GM12864 (cell line): ENCODE data around the gene MAP1B.

Experiments used
- DNase-seq: peaks from one replicate; pipeline ENCODE4 v3.0.0-alpha.2; 2011; ENCODE audit warnings: low read depth
- H3K4me3 ChIP-seq: 2 replicates; pipeline ENCODE4 v1.5.1; 2011; ENCODE audit warnings: mild to moderate bottlenecking, low read depth, low read length, control low read depth
- TF ChIP-seq, protein P1 (sequence below): IDR thresholded peaks from 2 replicates; pipeline ENCODE4 v1.5.1; 2011; ENCODE audit warnings: low read depth, mild to moderate bottlenecking, moderate library complexity, low read length, control low read depth, inconsistent platforms; ENCODE audit errors: missing control alignments

The MAP1B gene

DNA sequence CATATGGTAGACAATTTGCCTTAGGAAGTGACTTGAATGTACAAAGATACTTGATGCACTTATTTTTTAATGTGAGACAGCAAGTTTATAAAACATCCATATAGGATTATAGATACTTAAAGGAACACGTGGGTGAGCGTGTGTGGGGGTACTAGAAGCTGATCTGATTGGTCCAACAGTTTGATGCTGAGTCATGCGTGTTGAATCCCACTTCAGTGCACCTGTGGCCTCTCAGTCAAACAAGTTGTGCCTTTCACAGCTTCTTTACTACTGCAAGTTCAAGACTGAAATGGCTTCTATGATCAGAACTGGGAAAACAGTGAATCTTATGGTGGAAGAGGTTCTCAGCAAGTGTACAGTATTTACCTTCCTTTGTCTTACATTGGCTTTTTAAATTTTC is 98.9 kb downstream of the MAP1B start:
- TF ChIP-seq, protein P1, sequence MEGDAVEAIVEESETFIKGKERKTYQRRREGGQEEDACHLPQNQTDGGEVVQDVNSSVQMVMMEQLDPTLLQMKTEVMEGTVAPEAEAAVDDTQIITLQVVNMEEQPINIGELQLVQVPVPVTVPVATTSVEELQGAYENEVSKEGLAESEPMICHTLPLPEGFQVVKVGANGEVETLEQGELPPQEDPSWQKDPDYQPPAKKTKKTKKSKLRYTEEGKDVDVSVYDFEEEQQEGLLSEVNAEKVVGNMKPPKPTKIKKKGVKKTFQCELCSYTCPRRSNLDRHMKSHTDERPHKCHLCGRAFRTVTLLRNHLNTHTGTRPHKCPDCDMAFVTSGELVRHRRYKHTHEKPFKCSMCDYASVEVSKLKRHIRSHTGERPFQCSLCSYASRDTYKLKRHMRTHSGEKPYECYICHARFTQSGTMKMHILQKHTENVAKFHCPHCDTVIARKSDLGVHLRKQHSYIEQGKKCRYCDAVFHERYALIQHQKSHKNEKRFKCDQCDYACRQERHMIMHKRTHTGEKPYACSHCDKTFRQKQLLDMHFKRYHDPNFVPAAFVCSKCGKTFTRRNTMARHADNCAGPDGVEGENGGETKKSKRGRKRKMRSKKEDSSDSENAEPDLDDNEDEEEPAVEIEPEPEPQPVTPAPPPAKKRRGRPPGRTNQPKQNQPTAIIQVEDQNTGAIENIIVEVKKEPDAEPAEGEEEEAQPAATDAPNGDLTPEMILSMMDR, result no peak
- no peak for DNase-seq
- H3K4me3 ChIP-seq, result no peak overlapping the region

DNA sequence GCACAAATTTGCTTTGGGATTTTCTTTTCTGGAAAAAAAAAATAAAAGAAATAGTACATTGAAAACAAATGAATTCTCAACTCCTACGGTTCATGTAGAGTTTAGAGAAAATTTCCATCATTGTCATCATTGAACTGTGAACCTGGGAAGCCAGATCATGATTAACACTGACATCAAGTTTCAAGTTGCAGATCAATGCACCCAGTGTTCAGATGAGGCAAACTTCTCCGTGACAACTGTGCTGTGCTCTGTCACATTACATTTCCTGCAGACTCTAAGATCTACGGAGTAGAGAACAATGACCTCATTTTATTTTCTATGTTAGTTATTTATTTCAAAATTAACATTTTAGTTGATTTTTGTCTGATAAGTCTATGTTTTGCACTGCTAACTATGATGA is 99.7 kb downstream of the MAP1B start:
- TF ChIP-seq, protein P1, result no peak
- no peak for DNase-seq
- H3K4me3 ChIP-seq, result no peak overlapping the region

DNA sequence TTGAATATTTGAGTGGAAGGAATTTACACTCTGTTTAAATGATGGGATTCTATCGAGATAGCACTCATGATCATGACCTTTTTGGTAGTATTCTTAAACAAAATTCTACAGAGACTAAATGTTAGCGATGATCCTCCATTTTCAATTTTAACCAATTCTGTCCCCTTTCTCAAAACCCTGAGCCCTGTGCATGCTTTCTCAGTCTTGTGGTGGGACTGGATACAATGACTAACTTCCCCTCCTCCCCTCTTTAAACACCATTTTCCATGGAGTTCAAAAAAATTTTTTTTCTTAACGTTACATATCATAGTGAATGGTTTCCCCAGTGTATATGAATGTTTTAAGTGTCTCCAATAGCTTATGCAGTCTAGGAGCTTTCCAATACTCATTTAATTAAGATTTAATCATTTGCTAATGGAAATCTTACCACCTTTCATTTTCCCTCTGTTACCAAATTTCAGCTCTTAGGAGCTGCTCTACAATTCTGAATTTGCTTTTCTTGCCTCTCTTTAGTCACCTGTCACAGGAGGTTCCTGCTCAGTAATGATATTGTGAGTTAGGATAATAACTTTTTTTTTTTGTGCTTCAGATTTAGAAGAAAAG is 101.2 kb downstream of the MAP1B start:
- TF ChIP-seq, protein P1, result no peak
- H3K4me3 ChIP-seq, result no peak overlapping the region
- DNase-seq, result no peak

DNA sequence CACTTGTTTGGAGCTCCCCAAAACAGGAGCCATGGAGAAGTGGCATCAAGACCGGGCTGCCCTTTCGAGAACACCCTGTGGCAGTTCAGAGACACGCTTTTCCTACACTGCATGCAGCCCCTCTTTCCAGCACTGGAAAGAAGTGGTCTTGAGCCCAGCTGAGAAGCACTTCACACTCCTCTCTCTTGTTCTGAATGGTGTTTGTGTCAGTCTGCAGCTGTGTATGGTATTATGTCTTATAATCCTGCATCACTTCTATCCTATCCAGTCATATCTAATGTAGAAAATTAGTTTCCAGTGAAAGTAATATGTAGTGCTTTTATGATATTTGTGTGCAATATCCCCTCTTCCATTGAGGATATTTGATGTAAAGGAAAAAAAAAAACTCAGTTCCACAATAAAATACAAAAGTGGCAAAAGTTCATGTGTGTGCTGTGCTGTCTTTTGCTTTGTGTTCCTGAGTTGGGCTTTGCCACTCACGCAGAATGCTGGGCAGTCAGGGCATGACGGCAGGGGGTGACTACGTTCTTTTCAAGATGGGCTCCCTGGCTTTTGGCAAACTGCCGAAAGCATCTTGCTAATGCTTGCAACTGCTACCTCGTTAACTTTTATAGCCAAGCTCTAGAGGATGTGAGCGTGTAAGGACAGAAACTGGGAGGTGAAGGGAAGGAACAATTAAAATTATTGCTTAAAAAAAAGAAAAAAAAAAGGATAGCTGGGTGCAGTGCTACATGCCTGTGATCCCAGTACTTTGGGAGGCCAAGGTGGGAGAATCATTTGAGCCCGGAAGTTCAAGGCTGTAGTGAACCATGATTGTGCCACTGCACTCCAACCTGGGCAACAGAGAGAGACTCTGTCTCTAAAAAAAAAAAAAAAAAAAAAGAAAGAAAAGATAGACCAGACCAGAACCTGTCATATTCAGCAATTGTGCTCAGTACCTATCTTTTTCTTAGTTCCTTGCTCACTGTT is 102.2 kb downstream of the MAP1B start:
- TF ChIP-seq, protein P1, result no peak
- no peak overlapping the region for H3K4me3 ChIP-seq
- DNase-seq, result no peak

DNA sequence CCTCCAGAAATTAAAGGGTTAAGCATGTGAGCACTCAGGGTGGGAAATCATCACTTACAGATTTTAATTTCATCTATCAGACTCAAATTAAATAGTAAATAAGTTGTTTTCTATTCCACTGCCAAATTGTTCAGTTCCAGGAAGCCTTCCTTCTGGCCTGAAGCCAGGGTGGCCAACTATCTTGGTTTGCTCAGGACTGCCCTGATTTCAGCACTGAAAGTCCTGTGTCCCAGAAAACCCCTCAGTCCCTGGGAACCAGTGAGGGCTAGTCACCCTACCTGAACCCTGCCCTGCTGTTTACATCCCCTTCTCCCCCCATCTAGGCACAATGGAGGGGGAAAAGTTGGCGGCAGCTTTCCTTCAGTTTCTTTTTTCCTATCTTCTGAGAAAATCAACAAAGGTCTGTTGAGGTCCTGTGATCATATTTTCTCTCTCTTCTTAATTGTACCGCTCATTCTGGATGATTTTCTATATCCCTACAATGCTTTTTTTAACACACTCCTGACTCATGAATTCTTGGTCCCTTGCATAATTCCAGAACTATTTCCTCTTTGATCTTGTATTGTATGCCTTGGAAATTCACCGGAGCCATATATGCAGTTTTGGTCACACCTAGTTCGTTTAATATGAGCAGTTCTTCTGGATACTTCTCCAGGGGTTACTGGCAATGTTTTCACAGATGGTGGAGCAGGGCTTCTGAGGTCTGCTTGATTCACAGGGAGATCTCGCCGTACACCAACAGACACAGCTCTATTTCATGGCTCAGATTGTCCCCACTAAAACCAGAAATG is 103.8 kb downstream of the MAP1B start:
- TF ChIP-seq, protein P1, result no peak
- no peak overlapping the region for H3K4me3 ChIP-seq
- no peak for DNase-seq

DNA sequence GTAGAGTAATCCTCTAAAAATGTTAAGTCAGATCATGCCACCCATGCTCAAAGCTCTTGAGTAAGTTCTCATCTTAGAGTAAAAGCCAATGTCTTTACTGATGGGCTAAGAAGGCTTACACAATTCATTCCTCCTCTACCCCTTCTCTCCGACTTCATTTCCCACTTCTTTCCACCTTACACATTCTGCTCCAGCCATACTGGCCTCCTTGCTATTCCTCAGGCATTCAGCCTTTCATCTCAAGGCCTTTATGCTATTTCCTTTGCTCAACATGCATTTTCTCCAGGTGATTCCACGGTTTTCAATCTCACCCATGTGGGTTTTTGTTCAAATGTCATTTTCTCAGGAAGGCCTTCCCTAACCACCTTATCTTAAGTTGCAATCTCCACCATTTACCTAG is 104.9 kb downstream of the MAP1B start:
- TF ChIP-seq, protein P1, result no peak
- no peak for DNase-seq

More for the DNA sequence above, 104.9 kb downstream of the MAP1B start:
- no peak overlapping the region for H3K4me3 ChIP-seq
